H9 (cell line): Measurements from ENCODE around the gene TMEFF2. TPM values are rescaled to one million over a fixed set of nuclear protein-coding genes. Genes with fewer than 3 reads are reported as not detected.

Experiments
- DNase-seq: peaks from one replicate; pipeline ENCODE4 v3.0.0-alpha.2; 2017
- H2AFZ ChIP-seq: one replicate; pipeline ENCODE4 v1.6.1; 2013; ENCODE audit warnings: mild to moderate bottlenecking, low read length, control low read depth, moderate library complexity
- H2AK5ac ChIP-seq: 2 replicates; pipeline ENCODE4 v1.6.1; 2013; ENCODE audit warnings: low read length, control low read depth, mixed read lengths; ENCODE audit not compliant: insufficient read length
- H2BK120ac ChIP-seq: one replicate; pipeline ENCODE4 v1.6.1; 2013; ENCODE audit warnings: low read depth, mild to moderate bottlenecking, low read length, control low read depth, inconsistent platforms; ENCODE audit not compliant: poor library complexity, severe bottlenecking
- H2BK12ac ChIP-seq: 2 replicates; pipeline ENCODE4 v1.6.1; 2013; ENCODE audit warnings: low read length, control low read depth, mixed read lengths, low read depth; ENCODE audit not compliant: insufficient read length
- H2BK15ac ChIP-seq: 2 replicates; pipeline ENCODE4 v1.6.1; 2013; ENCODE audit warnings: low read depth, low read length, control low read depth
- H2BK20ac ChIP-seq: one replicate; pipeline ENCODE4 v1.6.1; 2013; ENCODE audit warnings: low read depth, mild to moderate bottlenecking, low read length, control low read depth, inconsistent platforms; ENCODE audit not compliant: poor library complexity, severe bottlenecking
- H2BK5ac ChIP-seq: 2 replicates; pipeline ENCODE4 v1.6.1; 2013; ENCODE audit warnings: low read length, control low read depth, mixed read lengths; ENCODE audit not compliant: insufficient read length
- H3K14ac ChIP-seq: 2 replicates; pipeline ENCODE4 v1.6.1; 2013; ENCODE audit warnings: low read length, control low read depth; ENCODE audit not compliant: insufficient read depth
- H3K18ac ChIP-seq: 2 replicates; pipeline ENCODE4 v1.6.1; 2013; ENCODE audit warnings: low read depth, mild to moderate bottlenecking, mixed read lengths, low read length, control low read depth; ENCODE audit not compliant: insufficient read length
- H3K23ac ChIP-seq: 2 replicates; pipeline ENCODE4 v1.6.1; 2013; ENCODE audit warnings: low read length, control low read depth, mixed read lengths, low read depth; ENCODE audit not compliant: insufficient read length
- H3K23me2 ChIP-seq: 2 replicates; pipeline ENCODE4 v1.6.1; 2013; ENCODE audit warnings: low read depth, mild to moderate bottlenecking, mixed read lengths, low read length, control low read depth; ENCODE audit not compliant: insufficient read length, poor library complexity, severe bottlenecking
- H3K27ac ChIP-seq: 2 replicates; pipeline ENCODE4 v1.5.1; 2013; ENCODE audit warnings: low read length, control low read depth, mixed read lengths, low read depth; ENCODE audit not compliant: insufficient read length
- H3K27me3 ChIP-seq: 2 replicates; pipeline ENCODE4 v1.6.1; 2013; ENCODE audit warnings: low read length, control low read depth, inconsistent platforms; ENCODE audit not compliant: insufficient read depth
- H3K4ac ChIP-seq: 2 replicates; pipeline ENCODE4 v1.6.1; 2013; ENCODE audit warnings: low read depth, mild to moderate bottlenecking, control low read depth, inconsistent platforms, low read length, moderate library complexity
- H3K4me1 ChIP-seq: 2 replicates; pipeline ENCODE4 v1.6.1; 2013; ENCODE audit warnings: low read length, control low read depth, inconsistent platforms; ENCODE audit not compliant: insufficient read depth
- H3K4me2 ChIP-seq: 2 replicates; pipeline ENCODE4 v1.6.1; 2013; ENCODE audit warnings: low read length, control low read depth, mixed read lengths; ENCODE audit not compliant: insufficient read length, insufficient read depth
- H3K56ac ChIP-seq: 2 replicates; pipeline ENCODE4 v1.6.1; 2013; ENCODE audit warnings: low read depth, mild to moderate bottlenecking, mixed read lengths, low read length, control low read depth; ENCODE audit not compliant: insufficient read length
- H3K79me1 ChIP-seq: 2 replicates; pipeline ENCODE4 v1.6.1; 2013; ENCODE audit warnings: low read depth, mild to moderate bottlenecking, moderate library complexity, low read length, control low read depth, inconsistent platforms; ENCODE audit not compliant: insufficient read depth, poor library complexity, severe bottlenecking
- H3K79me2 ChIP-seq: 2 replicates; pipeline ENCODE4 v1.6.1; 2013; ENCODE audit warnings: low read length, control low read depth, inconsistent platforms; ENCODE audit not compliant: insufficient read depth
- H3K9ac ChIP-seq: 2 replicates; pipeline ENCODE4 v1.6.1; 2013; ENCODE audit warnings: low read length, control low read depth, mixed read lengths; ENCODE audit not compliant: insufficient read length; ENCODE audit errors: extremely low read depth
- H3K9me3 ChIP-seq: one replicate; pipeline ENCODE4 v1.6.1; 2013; ENCODE audit warnings: low read depth, low read length, inconsistent platforms; ENCODE audit not compliant: control insufficient read depth
- H3T11ph ChIP-seq: one replicate; pipeline ENCODE4 v1.6.1; 2013; ENCODE audit warnings: mild to moderate bottlenecking, low read length, control low read depth, inconsistent platforms
- H4K20me1 ChIP-seq: one replicate; pipeline ENCODE4 v1.6.1; 2013; ENCODE audit not compliant: control insufficient read depth, insufficient read length, insufficient read depth
- H4K5ac ChIP-seq: 2 replicates; pipeline ENCODE4 v1.6.1; 2013; ENCODE audit warnings: low read depth, mild to moderate bottlenecking, mixed read lengths, low read length, control low read depth; ENCODE audit not compliant: insufficient read length
- H4K8ac ChIP-seq: replicated peaks from 2 replicates; pipeline ENCODE4 v1.6.1; 2013; ENCODE audit warnings: low read length, control low read depth, mixed read lengths, low read depth; ENCODE audit not compliant: insufficient read length
- H4K91ac ChIP-seq: 2 replicates; pipeline ENCODE4 v1.6.1; 2013; ENCODE audit warnings: low read depth, mild to moderate bottlenecking, moderate library complexity, mixed read lengths, low read length, control low read depth; ENCODE audit not compliant: insufficient read length
- H3K27ac Mint-ChIP-seq, 3 experiments: 2 replicates in 2 of 3; 3 replicates in 1 of 3; pipeline ENCODE4 v1.8.0; 2020 to 2021; ENCODE audit warnings: mixed read lengths in 3 of 3, mild to moderate bottlenecking in 1 of 3, moderate library complexity in 1 of 3
- H3K27me3 Mint-ChIP-seq: 2 replicates; pipeline ENCODE4 v1.8.0; 2021; ENCODE audit warnings: low read depth, mild to moderate bottlenecking, moderate library complexity, mixed read lengths
- H3K36me3 Mint-ChIP-seq, 3 experiments: 2 replicates in 2 of 3; 3 replicates in 1 of 3; pipeline ENCODE4 v1.8.0; 2020 to 2021; ENCODE audit warnings: low read depth in 3 of 3, mixed read lengths in 3 of 3; ENCODE audit not compliant: insufficient read depth in 1 of 3
- H3K4me1 Mint-ChIP-seq, 2 experiments: 2 replicates each; pipeline ENCODE4 v1.8.0; 2020; ENCODE audit warnings: mixed read lengths in 2 of 2
- H3K4me3 Mint-ChIP-seq, 2 experiments: 2 replicates in 1 of 2; 3 replicates in 1 of 2; pipeline ENCODE4 v1.8.0; 2020 to 2021; ENCODE audit warnings: mild to moderate bottlenecking in 2 of 2, mixed read lengths in 2 of 2, moderate library complexity in 1 of 2
- H3K9me3 Mint-ChIP-seq, 2 experiments: 2 replicates in 1 of 2; 3 replicates in 1 of 2; pipeline ENCODE4 v1.8.0; 2020; ENCODE audit warnings: mild to moderate bottlenecking in 2 of 2, mixed read lengths in 2 of 2, moderate library complexity in 1 of 2
- WGBS: extraction: QIAGEN DNeasy Blood & Tissue Kit; methylation state at CpG from one replicate; pipeline ENCODE4 v1.1.7; 2013; ENCODE audit warnings: missing lambda C conversion rate, low lambda C conversion rate, mixed read lengths; ENCODE audit not compliant: insufficient read length; ENCODE audit errors: extremely low coverage; 5-methylcytosine and 5-hydroxymethylcytosine counted together
- total RNA-seq: library from RNA; stranded (reverse); gene quantifications from 2 replicates; pipeline ENCODE4 v1.2.1, GENCODE V29; 2021
- TF ChIP-seq, protein P1 (sequence below): fragments of 200-600 bp; sonication (generic); conservative IDR thresholded peaks from 3 replicates; pipeline ENCODE4 v1.8.0; 2021; ENCODE audit warnings: antibody characterized with exemption, mild to moderate bottlenecking

Gene TMEFF2
- total RNA-seq, 1 experiment from 2014 or later, result 0.39 TPM

DNA sequence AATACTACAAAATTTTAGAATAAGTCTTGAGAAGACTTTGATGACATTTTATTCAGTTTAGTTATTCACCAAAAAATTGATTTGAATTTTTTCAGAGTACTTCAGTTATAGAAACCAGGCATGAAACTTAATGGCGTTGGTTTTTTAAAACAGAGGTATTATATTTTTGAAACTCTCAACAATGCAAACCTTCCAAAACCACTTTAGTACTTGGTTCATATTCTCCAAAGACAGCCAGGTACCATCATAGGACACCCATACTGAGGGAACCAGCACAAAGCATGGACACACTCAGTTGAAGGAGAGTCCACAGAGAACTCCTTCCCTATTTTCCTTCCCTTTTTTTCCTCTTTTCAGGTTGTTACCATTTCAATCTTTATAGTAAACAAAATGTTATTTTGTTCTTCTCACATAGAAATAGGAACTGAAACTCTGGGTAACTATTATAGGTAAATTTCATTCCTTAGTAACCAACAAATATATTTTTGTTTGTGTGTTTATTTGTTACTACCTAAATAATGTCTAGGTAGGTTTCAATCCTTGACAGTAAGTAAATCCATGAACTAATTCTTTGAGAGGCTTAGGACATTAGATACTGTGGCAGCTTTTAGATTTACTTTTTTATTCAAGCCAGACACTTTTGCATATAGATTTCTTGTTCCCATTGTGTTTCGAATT is 95.8 kb downstream of the TMEFF2 start:
- Histone ChIP-seq H3K79me1 (no peaks in the 10 kb centered on the region), H3K9ac (no peak overlapping the region), H2BK15ac (no peak overlapping the region), H4K20me1 (no peaks in the 10 kb centered on the region), H3K4ac (no peak overlapping the region), H2AK5ac (no peak overlapping the region), H3K4me1 (no peaks in the 10 kb centered on the region), H2BK120ac (no peak overlapping the region), H4K8ac (no peak overlapping the region), H3K4me2 (no peak overlapping the region), H3K56ac (no peak overlapping the region), H2BK5ac (no peak overlapping the region), H3K14ac (no peak overlapping the region), H4K91ac (no peak overlapping the region), H2BK12ac (no peak overlapping the region), H3K23me2 (no peaks in the 10 kb centered on the region), H3K79me2 (no peaks in the 10 kb centered on the region), H2AFZ (no peak overlapping the region), H3K9me3 (no peaks in the 10 kb centered on the region), H3K27me3 (no peaks in the 10 kb centered on the region), H3K18ac (no peak overlapping the region), H3K23ac (no peak overlapping the region), H4K5ac (no peak overlapping the region), H3T11ph (no peak overlapping the region), H2BK20ac (no peak overlapping the region), H3K27ac (no peak overlapping the region)
- H3K4me1 Mint-ChIP-seq, result no peaks in the 10 kb centered on the region; a peak in 1 of 4 replicates
- DNase-seq, result no peak
- TF ChIP-seq, protein P1, sequence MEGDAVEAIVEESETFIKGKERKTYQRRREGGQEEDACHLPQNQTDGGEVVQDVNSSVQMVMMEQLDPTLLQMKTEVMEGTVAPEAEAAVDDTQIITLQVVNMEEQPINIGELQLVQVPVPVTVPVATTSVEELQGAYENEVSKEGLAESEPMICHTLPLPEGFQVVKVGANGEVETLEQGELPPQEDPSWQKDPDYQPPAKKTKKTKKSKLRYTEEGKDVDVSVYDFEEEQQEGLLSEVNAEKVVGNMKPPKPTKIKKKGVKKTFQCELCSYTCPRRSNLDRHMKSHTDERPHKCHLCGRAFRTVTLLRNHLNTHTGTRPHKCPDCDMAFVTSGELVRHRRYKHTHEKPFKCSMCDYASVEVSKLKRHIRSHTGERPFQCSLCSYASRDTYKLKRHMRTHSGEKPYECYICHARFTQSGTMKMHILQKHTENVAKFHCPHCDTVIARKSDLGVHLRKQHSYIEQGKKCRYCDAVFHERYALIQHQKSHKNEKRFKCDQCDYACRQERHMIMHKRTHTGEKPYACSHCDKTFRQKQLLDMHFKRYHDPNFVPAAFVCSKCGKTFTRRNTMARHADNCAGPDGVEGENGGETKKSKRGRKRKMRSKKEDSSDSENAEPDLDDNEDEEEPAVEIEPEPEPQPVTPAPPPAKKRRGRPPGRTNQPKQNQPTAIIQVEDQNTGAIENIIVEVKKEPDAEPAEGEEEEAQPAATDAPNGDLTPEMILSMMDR, result no peak
- H3K27me3 Mint-ChIP-seq, result no peaks in the 10 kb centered on the region
- H3K36me3 Mint-ChIP-seq, result no peaks in the 10 kb centered on the region
- no peak overlapping the region for H3K27ac Mint-ChIP-seq
- no peak overlapping the region for H3K4me3 Mint-ChIP-seq
- WGBS, result no CpG with 5 or more reads among the region's 2 CpGs
- no peaks in the 10 kb centered on the region for H3K9me3 Mint-ChIP-seq
